ENCODE measurements around the gene SNX11. TPM values are rescaled to one million over a fixed set of nuclear protein-coding genes. Genes with fewer than 3 reads are reported as not detected.

Gene SNX11
- total and polyA plus RNA-seq, 2 of the 8 experiments (the other 6 are each of a cell fraction or from before 2014, with no cell fraction given): 21.1 to 21.4 TPM

DNA sequence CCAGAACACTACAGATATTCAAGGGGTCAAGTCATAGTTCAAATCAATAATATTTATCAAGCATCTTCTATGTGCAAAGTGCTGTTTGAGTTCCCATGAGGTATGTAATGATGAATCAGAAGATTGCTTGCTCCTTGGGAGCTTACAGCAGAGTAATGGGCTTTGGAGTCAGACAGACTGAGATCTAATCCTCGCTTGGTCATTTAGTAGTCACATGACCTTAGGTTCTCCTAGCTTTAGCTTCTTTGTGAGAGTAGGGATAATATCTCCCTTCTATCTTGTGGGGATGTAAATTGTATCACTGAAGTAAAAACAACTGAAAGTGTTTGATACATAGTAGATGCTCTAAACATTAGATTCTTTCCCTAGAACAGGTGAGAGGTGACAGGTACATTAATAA is 30.1 kb downstream of the SNX11 start:
- no peak overlapping the region for H3K18ac ChIP-seq (ENCODE audit: extremely low read depth, low read length)
- no peak overlapping the region for H3K4me3 ChIP-seq (ENCODE audit: extremely low read depth in 1 of 4, insufficient read depth in 2 of 4, low read depth in 3 of 4, low read length in 4 of 4)
- H3K36me3 ChIP-seq (ENCODE audit: control insufficient read depth in 2 of 4, insufficient read depth in 4 of 4, low read length in 3 of 4): no peaks in the 10 kb centered on the region
- H4K20me1 ChIP-seq (replicated peaks in 1 of 2; ENCODE audit: control insufficient read depth in 1 of 2, insufficient read depth in 2 of 2, low read length in 2 of 2): no peaks in the 10 kb centered on the region
- H3K23ac ChIP-seq (ENCODE audit: insufficient read length): no peak overlapping the region
- no peaks in the 10 kb centered on the region for H3K79me1 ChIP-seq (ENCODE audit: low read depth, low read length)
- no peak for FAIRE-seq
- no peak overlapping the region for H2AK5ac ChIP-seq (ENCODE audit: low read depth, low read length)
- 88% methylated on average over 1 of the region's 1 CpG; no CpG with 5 or more reads in 1 of the 2 experiments for WGBS, 2 experiments (ENCODE audit: extremely low coverage in 1 of 2, insufficient coverage in 1 of 2, insufficient read length in 1 of 2, insufficient replicate concordance in 2 of 2, low coverage in 1 of 2, low lambda C conversion rate in 2 of 2, missing lambda C conversion rate in 1 of 2)
- H2BK15ac ChIP-seq (ENCODE audit: low read length): no peak overlapping the region
- H2BK5ac ChIP-seq (ENCODE audit: low read depth, low read length): no peak overlapping the region
- no peak overlapping the region for H2AFZ ChIP-seq (ENCODE audit: low read length)
- no peak overlapping the region for H4K5ac ChIP-seq (ENCODE audit: insufficient read length, low read depth, low read length)
- no peak overlapping the region for H3K4me2 ChIP-seq (ENCODE audit: insufficient read depth in 1 of 2, low read depth in 2 of 2, low read length in 2 of 2)
- H2BK120ac ChIP-seq (replicated peaks; ENCODE audit: low read depth, low read length): no peak overlapping the region
- no peaks in the 10 kb centered on the region for H3K79me2 ChIP-seq (ENCODE audit: control insufficient read depth in 1 of 2, insufficient read depth in 2 of 2, low read length in 2 of 2)
- ChIA-PET CTCF (ENCODE audit: partially characterized antibody) (interaction anchor here (0.6 to 1.8 kb wide), 6 partner anchors 16 to 481 kb away, joined by 3 to 6 read pairs (median 4); no protein-coding TSS in a partner anchor), POLR2A (ENCODE audit: partially characterized antibody) (no interaction called here)
- H4K91ac ChIP-seq (replicated peaks; ENCODE audit: insufficient read length, low read length): no peak overlapping the region
- no peaks in the 10 kb centered on the region for H3K4me1 ChIP-seq (replicated peaks in 1 of 4; ENCODE audit: control insufficient read depth in 3 of 4, insufficient read depth in 4 of 4, low read length in 3 of 4)
- H2BK12ac ChIP-seq (ENCODE audit: low read depth, low read length): no peak overlapping the region
- H3K56ac ChIP-seq (replicated peaks; ENCODE audit: insufficient read length, low read depth, low read length): no peak overlapping the region
- H3K9ac ChIP-seq (replicated peaks in 1 of 4; ENCODE audit: extremely low read depth in 1 of 4, low read depth in 3 of 4, low read length in 3 of 4): no peak overlapping the region
- DNase-seq (ENCODE audit: low read depth in 1 of 2, low spot score in 2 of 2): no peak
- H3K9me3 ChIP-seq (ENCODE audit: insufficient read depth in 2 of 2, low read depth in 1 of 2, low read length in 1 of 2): no peaks in the 10 kb centered on the region
- no peak overlapping the region for H3K14ac ChIP-seq (ENCODE audit: insufficient read length)
- H3K4ac ChIP-seq (replicated peaks; ENCODE audit: insufficient read length, low read depth, low read length): no peak overlapping the region
- no peaks in the 10 kb centered on the region for H3K27me3 ChIP-seq (replicated peaks in 1 of 4; ENCODE audit: control insufficient read depth in 3 of 4, extremely low read depth in 1 of 4, insufficient read depth in 3 of 4, low read length in 3 of 4)
- H4K8ac ChIP-seq (ENCODE audit: extremely low read depth, insufficient read depth, low read length): no peak overlapping the region
- no peaks in the 10 kb centered on the region for H3K23me2 ChIP-seq (ENCODE audit: low read depth, low read length)
- no peak overlapping the region for H2BK20ac ChIP-seq (ENCODE audit: low read length)
- H3K27ac ChIP-seq (ENCODE audit: low read depth, low read length): no peak overlapping the region
- TF ChIP-seq, protein P1, sequence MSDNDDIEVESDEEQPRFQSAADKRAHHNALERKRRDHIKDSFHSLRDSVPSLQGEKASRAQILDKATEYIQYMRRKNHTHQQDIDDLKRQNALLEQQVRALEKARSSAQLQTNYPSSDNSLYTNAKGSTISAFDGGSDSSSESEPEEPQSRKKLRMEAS (IDR thresholded peaks at IDR 0.05): no peak
- TF ChIP-seq HDAC6 (IDR thresholded peaks at IDR 0.05; ENCODE audit: low read depth, low read length) (no peak), GABPA (IDR thresholded peaks at IDR 0.05; ENCODE audit: borderline replicate concordance, insufficient read depth, low read length) (no peak), MAFK (IDR thresholded peaks at IDR 0.05; ENCODE audit: low read depth, low read length) (no peak), NRF1 (IDR thresholded peaks at IDR 0.05; ENCODE audit: low read depth, low read length) (no peak), HDAC2 (IDR thresholded peaks at IDR 0.05; ENCODE audit: borderline replicate concordance in 1 of 2, low read depth in 2 of 2, low read length in 2 of 2) (no peak), CTBP2 (IDR thresholded peaks at IDR 0.05; ENCODE audit: borderline replicate concordance, insufficient read depth, insufficient read length, low read length) (no peak), SIN3A (conservative IDR thresholded peaks at IDR 0.05 in 1 of 2, IDR thresholded peaks at IDR 0.05 in 1 of 2; ENCODE audit: low read depth in 1 of 2, low read length in 2 of 2) (no peak), CEBPB (IDR thresholded peaks at IDR 0.05; ENCODE audit: low read depth, low read length) (no peak), RFX5 (IDR thresholded peaks at IDR 0.05; ENCODE audit: borderline replicate concordance, low read depth, low read length) (no peak), RNF2 (IDR thresholded peaks at IDR 0.05; ENCODE audit: borderline replicate concordance, low read depth, low read length, missing control alignments, poor library complexity, severe bottlenecking) (no peak), SP4 (IDR thresholded peaks at IDR 0.05; ENCODE audit: low read length) (no peak), YY1 (IDR thresholded peaks at IDR 0.05; ENCODE audit: low read depth, low read length) (no peak), CHD1 (IDR thresholded peaks at IDR 0.05; ENCODE audit: low read depth, low read length) (no peak)
